SK-N-SH (cell line): ENCODE data around the gene IDH2. TPM values are rescaled to one million over a fixed set of nuclear protein-coding genes. Genes with fewer than 3 reads are reported as not detected.

Source experiments
- CTCF ChIA-PET: fragments of 300-600, 350-600 bp; formaldehyde crosslinking; extraction: SDS; loops from one replicate; lab custom pipeline; 2021; lab: Yijun Ruan, JAX
- POLR2A ChIA-PET: fragments of 350-600 bp; sonication (Branson Sonifier 250); formaldehyde crosslinking; extraction: SDS; loops from one replicate; lab custom pipeline; 2020; ENCODE audit warnings: antibody characterized with exemption, inconsistent platforms; lab: Yijun Ruan, JAX
- DNase-seq: peaks from one replicate; pipeline ENCODE4 v3.0.0; 2012
- H2AFZ ChIP-seq: fragments of 200-600 bp; sonication (generic); 2 replicates; pipeline ENCODE4 v1.8.1; 2016; ENCODE audit warnings: antibody characterized with exemption, mild to moderate bottlenecking, low read depth
- H3F3A ChIP-seq: fragments of 200-600 bp; sonication (generic); replicated peaks from 2 replicates; pipeline ENCODE3; 2016; ENCODE audit warnings: antibody characterized with exemption, mild to moderate bottlenecking; ENCODE audit not compliant: insufficient read depth
- H3K27ac ChIP-seq, 2 experiments: fragments of 200-500 bp in 1 of 2; fragments of 200-600 bp in 1 of 2; sonication (Bioruptor generic) in 1 of 2; sonication (generic), shearing (Covaris generic) in 1 of 2; 2 replicates each; pipeline versions ENCODE4 v1.5.1 to v1.6.1; 2014 to 2016; ENCODE audit warnings: low read depth in 2 of 2, inconsistent platforms in 1 of 2, low read length in 1 of 2, mild to moderate bottlenecking in 1 of 2, mixed read lengths in 1 of 2
- H3K27me3 ChIP-seq: fragments of 200-600 bp; sonication (generic), shearing (Covaris generic); 2 replicates; pipeline ENCODE4 v1.6.1; 2016; ENCODE audit warnings: mixed run types; ENCODE audit not compliant: insufficient read depth
- H3K36me3 ChIP-seq, 2 experiments: fragments of 200-500 bp in 1 of 2; fragments of 200-600 bp in 1 of 2; sonication (Bioruptor generic) in 1 of 2; sonication (generic) in 1 of 2; replicated peaks in 1 of 2; 2 replicates each; pipeline versions ENCODE3 to v1.5.1; 2014 to 2016; ENCODE audit warnings: low read length in 1 of 2, mild to moderate bottlenecking in 1 of 2; ENCODE audit not compliant: insufficient read depth in 2 of 2, control insufficient read depth in 1 of 2
- H3K4me1 ChIP-seq, 2 experiments: fragments of 200-500 bp in 1 of 2; fragments of 200-600 bp in 1 of 2; sonication (Bioruptor generic) in 1 of 2; sonication (generic), shearing (Covaris generic) in 1 of 2; 2 replicates each; pipeline versions ENCODE4 v1.5.1 to v1.6.1; 2014 to 2016; ENCODE audit warnings: low read depth in 1 of 2, low read length in 1 of 2, mixed run types in 1 of 2; ENCODE audit not compliant: insufficient read depth in 2 of 2, control insufficient read depth in 1 of 2
- H3K4me2 ChIP-seq: fragments of 200-600 bp; sonication (generic), shearing (Covaris generic); 2 replicates; pipeline ENCODE4 v1.6.1; 2017; ENCODE audit warnings: mixed run types
- H3K4me3 ChIP-seq, 2 experiments: fragments of 200-500 bp in 1 of 2; fragments of 200-600 bp in 1 of 2; sonication (Bioruptor generic) in 1 of 2; sonication (generic), shearing (Covaris generic) in 1 of 2; 2 replicates each; pipeline versions ENCODE4 v1.5.1 to v1.8.1; 2014 to 2016; ENCODE audit warnings: low read depth in 2 of 2, inconsistent platforms in 1 of 2, low read length in 1 of 2, mild to moderate bottlenecking in 1 of 2, mixed read lengths in 1 of 2, moderate library complexity in 1 of 2
- H3K79me2 ChIP-seq: fragments of 200-600 bp; sonication (generic); 2 replicates; pipeline ENCODE4 v1.8.1; 2017; ENCODE audit warnings: mild to moderate bottlenecking; ENCODE audit not compliant: insufficient read depth
- H3K9ac ChIP-seq: fragments of 200-600 bp; sonication (generic); 2 replicates; pipeline ENCODE4 v1.6.1; 2017; ENCODE audit warnings: mixed run types
- H3K9me2 ChIP-seq: fragments of 200-600 bp; sonication (generic); 2 replicates; pipeline ENCODE4 v1.6.1; 2017; ENCODE audit warnings: mixed run types
- H3K9me3 ChIP-seq: fragments of 200-600 bp; sonication (generic); 2 replicates; pipeline ENCODE4 v1.6.1; 2017; ENCODE audit warnings: mixed run types, mild to moderate bottlenecking, moderate library complexity
- H4K20me1 ChIP-seq: fragments of 200-600 bp; sonication (generic); 2 replicates; pipeline ENCODE4 v1.6.1; 2017; ENCODE audit warnings: mild to moderate bottlenecking, mixed run types; ENCODE audit not compliant: insufficient read depth
- CHD2 ChIP-seq: fragments of 150-350 bp; IDR thresholded peaks from 2 replicates; pipeline ENCODE4 v1.6.1; 2018; ENCODE audit warnings: low read length; ENCODE audit not compliant: partially characterized antibody
- ELF1 ChIP-seq: IDR thresholded peaks from 2 replicates; pipeline ENCODE4 v1.4.0; 2012
- EP300 ChIP-seq, 2 experiments: IDR thresholded peaks; 2 replicates each; pipeline versions ENCODE4 v1.4.0 to v1.6.1; 2012; ENCODE audit warnings: borderline replicate concordance in 1 of 2, low read depth in 1 of 2, low read length in 1 of 2
- EZH2phosphoT487 ChIP-seq: fragments of 200-600 bp; sonication (generic); IDR thresholded peaks from 2 replicates; pipeline ENCODE4 v1.6.1; 2017; ENCODE audit warnings: low read depth, mixed run types, mild to moderate bottlenecking, antibody characterized with exemption, moderate library complexity, borderline replicate concordance
- FOXJ3 ChIP-seq: sonication (generic); formaldehyde crosslinking; IDR thresholded peaks from 2 replicates; pipeline ENCODE4 v1.5.1; 2020; ENCODE audit warnings: mild to moderate bottlenecking, missing genetic modification reagents
- GABPA ChIP-seq: IDR thresholded peaks from 2 replicates; pipeline ENCODE4 v1.4.0; 2012; ENCODE audit warnings: low read depth, mild to moderate bottlenecking
- MXI1 ChIP-seq: IDR thresholded peaks from 2 replicates; pipeline ENCODE4 v1.6.1; 2012; ENCODE audit warnings: mild to moderate bottlenecking, low read depth, low read length, improper control_type of control experiment
- NFIC ChIP-seq: IDR thresholded peaks from 2 replicates; pipeline ENCODE4 v1.4.0; 2012; ENCODE audit warnings: borderline replicate concordance
- NRF1 ChIP-seq: IDR thresholded peaks from 2 replicates; pipeline ENCODE4 v1.6.1; 2012; ENCODE audit warnings: low read depth, mild to moderate bottlenecking, low read length
- RAD21 ChIP-seq: IDR thresholded peaks from 2 replicates; pipeline ENCODE4 v1.6.1; 2012; ENCODE audit warnings: mild to moderate bottlenecking, low read length
- SIN3A ChIP-seq: IDR thresholded peaks from 2 replicates; pipeline ENCODE4 v1.6.1; 2012; ENCODE audit warnings: low read depth, mild to moderate bottlenecking, low read length, moderate library complexity, borderline replicate concordance
- TEAD4 ChIP-seq: IDR thresholded peaks from 2 replicates; pipeline ENCODE4 v1.4.0; 2012; ENCODE audit warnings: mild to moderate bottlenecking, borderline replicate concordance; ENCODE audit not compliant: insufficient read depth
- YY1 ChIP-seq: IDR thresholded peaks from 2 replicates; pipeline ENCODE4 v1.4.0; 2012; ENCODE audit warnings: low read depth, mild to moderate bottlenecking
- WGBS: methylation state at CpG from one replicate; pipeline ENCODE4 v1.1.6; 2017; ENCODE audit warnings: low lambda C conversion rate; 5-methylcytosine and 5-hydroxymethylcytosine counted together
- polyA plus RNA-seq, 3 experiments: library from polyadenylated mRNA; depleted of rRNA; stranded (reverse); fragments of >200 nt; gene quantifications; 2 replicates each; pipeline ENCODE4 v1.2.3, GENCODE V29; 2012
- TF ChIP-seq, protein P1 (sequence below): fragments of 150-350 bp; IDR thresholded peaks from 2 replicates; pipeline ENCODE4 v1.6.1; 2017; ENCODE audit warnings: antibody characterized with exemption, low read length, low read depth, borderline replicate concordance
- TF ChIP-seq, protein P2 (sequence below): fragments of 150-350 bp; IDR thresholded peaks from 2 replicates; pipeline ENCODE4 v1.6.1; 2016; ENCODE audit warnings: mild to moderate bottlenecking, low read depth, low read length
- TF ChIP-seq, protein P3 (sequence below): IDR thresholded peaks from 2 replicates; pipeline ENCODE4; 2012
- TF ChIP-seq, protein P4 (sequence below): IDR thresholded peaks from 2 replicates; pipeline ENCODE4 v1.6.1; 2012; ENCODE audit warnings: mild to moderate bottlenecking, low read depth, low read length, moderate library complexity

IDH2 gene
- polyA plus RNA-seq, 1 of the 3 experiments (the other 2 are of a cell fraction): 25.2 TPM

DNA sequence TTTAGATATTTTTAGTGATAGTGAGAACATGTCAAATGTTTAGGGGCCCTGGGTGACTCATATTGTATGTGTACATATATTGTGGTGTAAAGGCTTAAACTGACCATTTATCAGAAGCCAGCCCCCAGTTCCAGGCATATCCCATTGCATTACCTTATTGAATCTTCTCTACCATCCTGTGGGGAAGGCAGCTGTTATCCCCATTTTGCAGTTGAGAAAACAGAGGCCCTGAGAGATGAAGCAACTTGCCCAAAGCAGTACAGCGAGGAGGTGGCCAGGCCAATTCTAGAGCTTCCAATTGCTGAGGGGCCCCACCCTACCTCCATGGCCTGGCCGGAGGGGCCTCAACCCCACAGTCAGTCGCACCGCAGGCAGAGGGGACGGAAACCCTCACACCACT is 53.2 kb downstream of the IDH2 start:
- CTCF ChIA-PET: interaction anchor here (1.5 kb wide), 1 partner anchor 12 kb away, joined by 4 read pairs; no protein-coding TSS in a partner anchor
- H3K27ac ChIP-seq: no peak overlapping the region
- no peak for TF ChIP-seq EP300 (IDR thresholded peaks at IDR 0.05; ENCODE audit: borderline replicate concordance in 1 of 2, low read depth in 1 of 2, low read length in 1 of 2)
- no peak for TF ChIP-seq CHD2
- TF ChIP-seq SIN3A: no peak
- TF ChIP-seq, all 33 proteins: peak for 0

DNA sequence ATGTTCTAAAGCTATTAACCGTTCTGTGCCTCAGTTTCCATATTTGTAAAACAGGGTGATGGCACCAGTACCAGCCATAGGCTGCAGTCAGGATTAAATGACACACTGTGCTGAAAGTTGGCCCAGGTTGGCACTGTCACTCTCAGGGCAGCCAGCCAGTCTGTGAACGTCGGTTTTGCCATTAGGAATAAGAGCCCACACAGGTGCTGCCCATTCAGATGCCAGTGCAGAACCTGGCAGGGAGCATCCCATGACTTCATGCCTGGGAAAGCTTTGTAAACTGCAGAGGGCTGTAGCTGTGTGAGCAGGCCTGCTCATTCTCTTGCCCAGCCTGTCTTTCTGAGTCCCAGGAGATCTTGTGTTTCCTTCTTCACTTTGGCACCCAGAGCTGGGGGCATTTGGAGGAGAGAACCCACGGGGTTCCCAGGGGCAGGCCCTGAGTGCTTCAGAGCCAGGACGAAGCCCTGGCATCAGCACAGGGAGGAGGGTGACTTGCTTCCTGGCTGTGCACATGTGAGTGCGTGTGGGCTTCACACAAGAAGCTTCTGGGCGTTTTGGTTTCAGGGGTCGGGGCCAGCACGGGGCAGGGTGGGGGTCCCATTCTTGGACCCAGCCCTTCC is 54.2 kb downstream of the IDH2 start:
- ChIA-PET CTCF (interaction anchor here (0.9 to 1.5 kb wide), 3 partner anchors 11 to 14 kb away, joined by 3 to 4 read pairs (median 4); no protein-coding TSS in a partner anchor), POLR2A (no interaction called here)
- Histone ChIP-seq H3K4me3 (no peak overlapping the region), H3K9ac (no peak overlapping the region), H3K9me3 (no peaks in the 10 kb centered on the region), H3K27me3 (no peaks in the 10 kb centered on the region), H3K4me2 (no peak overlapping the region), H3F3A (no peaks in the 10 kb centered on the region), H3K4me1 (peaks cover 0 to 15% of the 10 kb centered on the region in 2 experiments; a peak in 1 of 4 replicates), H3K36me3 (no peaks in the 10 kb centered on the region), H2AFZ (no peak overlapping the region), H3K27ac (no peak overlapping the region), H4K20me1 (no peaks in the 10 kb centered on the region), H3K79me2 (no peaks in the 10 kb centered on the region), H3K9me2 (no peaks in the 10 kb centered on the region)
- TF ChIP-seq NFIC (no peak), FOXJ3 (no peak), ELF1 (no peak), YY1 (no peak), EZH2phosphoT487 (no peak), GABPA (no peak), RAD21 (no peak), NRF1 (no peak), MXI1 (no peak), TEAD4 (no peak), EP300 (IDR thresholded peaks at IDR 0.05; ENCODE audit: borderline replicate concordance in 1 of 2, low read depth in 1 of 2, low read length in 1 of 2) (no peak)
- TF ChIP-seq, protein P1, sequence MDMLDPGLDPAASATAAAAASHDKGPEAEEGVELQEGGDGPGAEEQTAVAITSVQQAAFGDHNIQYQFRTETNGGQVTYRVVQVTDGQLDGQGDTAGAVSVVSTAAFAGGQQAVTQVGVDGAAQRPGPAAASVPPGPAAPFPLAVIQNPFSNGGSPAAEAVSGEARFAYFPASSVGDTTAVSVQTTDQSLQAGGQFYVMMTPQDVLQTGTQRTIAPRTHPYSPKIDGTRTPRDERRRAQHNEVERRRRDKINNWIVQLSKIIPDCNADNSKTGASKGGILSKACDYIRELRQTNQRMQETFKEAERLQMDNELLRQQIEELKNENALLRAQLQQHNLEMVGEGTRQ: no peak
- TF ChIP-seq, protein P2, sequence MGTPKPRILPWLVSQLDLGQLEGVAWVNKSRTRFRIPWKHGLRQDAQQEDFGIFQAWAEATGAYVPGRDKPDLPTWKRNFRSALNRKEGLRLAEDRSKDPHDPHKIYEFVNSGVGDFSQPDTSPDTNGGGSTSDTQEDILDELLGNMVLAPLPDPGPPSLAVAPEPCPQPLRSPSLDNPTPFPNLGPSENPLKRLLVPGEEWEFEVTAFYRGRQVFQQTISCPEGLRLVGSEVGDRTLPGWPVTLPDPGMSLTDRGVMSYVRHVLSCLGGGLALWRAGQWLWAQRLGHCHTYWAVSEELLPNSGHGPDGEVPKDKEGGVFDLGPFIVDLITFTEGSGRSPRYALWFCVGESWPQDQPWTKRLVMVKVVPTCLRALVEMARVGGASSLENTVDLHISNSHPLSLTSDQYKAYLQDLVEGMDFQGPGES: no peak
- TF ChIP-seq, protein P3, sequence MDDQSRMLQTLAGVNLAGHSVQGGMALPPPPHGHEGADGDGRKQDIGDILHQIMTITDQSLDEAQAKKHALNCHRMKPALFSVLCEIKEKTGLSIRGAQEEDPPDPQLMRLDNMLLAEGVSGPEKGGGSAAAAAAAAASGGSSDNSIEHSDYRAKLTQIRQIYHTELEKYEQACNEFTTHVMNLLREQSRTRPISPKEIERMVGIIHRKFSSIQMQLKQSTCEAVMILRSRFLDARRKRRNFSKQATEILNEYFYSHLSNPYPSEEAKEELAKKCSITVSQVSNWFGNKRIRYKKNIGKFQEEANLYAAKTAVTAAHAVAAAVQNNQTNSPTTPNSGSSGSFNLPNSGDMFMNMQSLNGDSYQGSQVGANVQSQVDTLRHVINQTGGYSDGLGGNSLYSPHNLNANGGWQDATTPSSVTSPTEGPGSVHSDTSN: no peak
- TF ChIP-seq, protein P4, sequence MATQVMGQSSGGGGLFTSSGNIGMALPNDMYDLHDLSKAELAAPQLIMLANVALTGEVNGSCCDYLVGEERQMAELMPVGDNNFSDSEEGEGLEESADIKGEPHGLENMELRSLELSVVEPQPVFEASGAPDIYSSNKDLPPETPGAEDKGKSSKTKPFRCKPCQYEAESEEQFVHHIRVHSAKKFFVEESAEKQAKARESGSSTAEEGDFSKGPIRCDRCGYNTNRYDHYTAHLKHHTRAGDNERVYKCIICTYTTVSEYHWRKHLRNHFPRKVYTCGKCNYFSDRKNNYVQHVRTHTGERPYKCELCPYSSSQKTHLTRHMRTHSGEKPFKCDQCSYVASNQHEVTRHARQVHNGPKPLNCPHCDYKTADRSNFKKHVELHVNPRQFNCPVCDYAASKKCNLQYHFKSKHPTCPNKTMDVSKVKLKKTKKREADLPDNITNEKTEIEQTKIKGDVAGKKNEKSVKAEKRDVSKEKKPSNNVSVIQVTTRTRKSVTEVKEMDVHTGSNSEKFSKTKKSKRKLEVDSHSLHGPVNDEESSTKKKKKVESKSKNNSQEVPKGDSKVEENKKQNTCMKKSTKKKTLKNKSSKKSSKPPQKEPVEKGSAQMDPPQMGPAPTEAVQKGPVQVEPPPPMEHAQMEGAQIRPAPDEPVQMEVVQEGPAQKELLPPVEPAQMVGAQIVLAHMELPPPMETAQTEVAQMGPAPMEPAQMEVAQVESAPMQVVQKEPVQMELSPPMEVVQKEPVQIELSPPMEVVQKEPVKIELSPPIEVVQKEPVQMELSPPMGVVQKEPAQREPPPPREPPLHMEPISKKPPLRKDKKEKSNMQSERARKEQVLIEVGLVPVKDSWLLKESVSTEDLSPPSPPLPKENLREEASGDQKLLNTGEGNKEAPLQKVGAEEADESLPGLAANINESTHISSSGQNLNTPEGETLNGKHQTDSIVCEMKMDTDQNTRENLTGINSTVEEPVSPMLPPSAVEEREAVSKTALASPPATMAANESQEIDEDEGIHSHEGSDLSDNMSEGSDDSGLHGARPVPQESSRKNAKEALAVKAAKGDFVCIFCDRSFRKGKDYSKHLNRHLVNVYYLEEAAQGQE: no peak
- 89% methylated on average over 7 of the region's 9 CpGs for WGBS
- DNase-seq: no peak

More for the DNA sequence above, 53.2 kb downstream of the IDH2 start:
- no peaks in the 10 kb centered on the region for H3K79me2 ChIP-seq
- H4K20me1 ChIP-seq: no peaks in the 10 kb centered on the region
- H3K27me3 ChIP-seq: no peaks in the 10 kb centered on the region
- no peaks in the 10 kb centered on the region for H3K36me3 ChIP-seq
- POLR2A ChIA-PET: no interaction called here
- peaks cover 0 to 15% of the 10 kb centered on the region in 2 experiments; a peak in 1 of 4 replicates for H3K4me1 ChIP-seq
- WGBS: 100% methylated on average over 4 of the region's 5 CpGs
- H3F3A ChIP-seq: no peaks in the 10 kb centered on the region
- no peak overlapping the region for H2AFZ ChIP-seq
- H3K9ac ChIP-seq: no peak overlapping the region
- no peaks in the 10 kb centered on the region for H3K9me3 ChIP-seq
- H3K4me2 ChIP-seq: no peak overlapping the region
- no peak for DNase-seq
- no peak overlapping the region for H3K4me3 ChIP-seq
- H3K9me2 ChIP-seq: no peaks in the 10 kb centered on the region
